ENCODE data around the gene ADAM8. TPM values are rescaled to one million over a fixed set of nuclear protein-coding genes. Genes with fewer than 3 reads are reported as not detected.

The ADAM8 gene
- total and polyA plus RNA-seq, 8 donors: 1.9 to 45.3 (median 3.8) TPM

GRCh38 chr10:133263674-133264073, 13.0 kb downstream of the ADAM8 start:
- no peaks in the 10 kb centered on the region for H3K9me3 ChIP-seq
- ATAC-seq: no peak
- H3K4me1 ChIP-seq: peaks cover 16 to 52% of the 10 kb centered on the region in 2 donors
- TF ChIP-seq CTCF (IDR thresholded peaks at IDR 0.05): no peak
- no peak overlapping the region for H3K4me3 ChIP-seq
- H3K36me3 ChIP-seq: peaks cover 0 to 35% of the 10 kb centered on the region in 2 donors
- peaks cover 0 to 5% of the 10 kb centered on the region in 2 donors for H3K27me3 ChIP-seq
- intact Hi-C loops (cut with DNase I): no loop called here
- DNase-seq: no peak
- no peak overlapping the region for H3K27ac ChIP-seq

GRCh38 chr10:133262696-133263095, 14.0 kb downstream of the ADAM8 start:
- TF ChIP-seq CTCF (IDR thresholded peaks at IDR 0.05): no peak
- intact Hi-C loops (cut with DNase I): no loop called here
- Histone ChIP-seq H3K9me3 (no peaks in the 10 kb centered on the region), H3K27me3 (peaks cover 0 to 5% of the 10 kb centered on the region in 2 donors), H3K4me1 (peaks cover 26 to 62% of the 10 kb centered on the region in 2 donors), H3K27ac (peak overlapping the region in 1 of 2 donors; percentile 40), H3K36me3 (peaks cover 0 to 25% of the 10 kb centered on the region in 2 donors), H3K4me3 (no peak overlapping the region)
- ATAC-seq (no peak), DNase-seq (no peak)

GRCh38 chr10:133261726-133262325, 14.8 kb downstream of the ADAM8 start:
- peak overlapping the region; percentile 48 to 67 for H3K4me3 ChIP-seq
- intact Hi-C loops (cut with DNase I): no loop called here
- H3K4me1 ChIP-seq: peaks cover 31 to 70% of the 10 kb centered on the region in 2 donors
- peak; percentile 67 for ATAC-seq
- peaks cover 0 to 17% of the 10 kb centered on the region in 2 donors for H3K36me3 ChIP-seq
- H3K27me3 ChIP-seq: peaks cover 0 to 5% of the 10 kb centered on the region in 2 donors
- no peak for TF ChIP-seq CTCF (IDR thresholded peaks at IDR 0.05)
- peak in 3 of 4 donors; percentile 74 to 96 (median 90) for DNase-seq
- no peaks in the 10 kb centered on the region for H3K9me3 ChIP-seq
- peak overlapping the region; percentile 83 to 94 for H3K27ac ChIP-seq

GRCh38 chr10:133260895-133261725, 15.6 kb downstream of the ADAM8 start:
- Histone ChIP-seq H3K27ac (peak overlapping the region; percentile 83 to 94), H3K4me3 (peak overlapping the region; percentile 48 to 67), H3K27me3 (no peaks in the 10 kb centered on the region), H3K36me3 (peaks cover 0 to 10% of the 10 kb centered on the region in 2 donors), H3K9me3 (no peaks in the 10 kb centered on the region), H3K4me1 (peaks cover 31 to 72% of the 10 kb centered on the region in 2 donors)
- ATAC-seq: peak; percentile 31
- DNase-seq: peak in 3 of 4 donors; percentile 53 to 91 (median 67)
- TF ChIP-seq CTCF (IDR thresholded peaks at IDR 0.05): no peak
- intact Hi-C loops (cut with DNase I): no loop called here

GRCh38 chr10:133259602-133259989, 17.1 kb downstream of the ADAM8 start:
- ATAC-seq (no peak), DNase-seq (no peak)
- Histone ChIP-seq H3K4me3 (no peak overlapping the region), H3K4me1 (peaks cover 31 to 68% of the 10 kb centered on the region in 2 donors), H3K27me3 (no peaks in the 10 kb centered on the region), H3K9me3 (no peaks in the 10 kb centered on the region), H3K36me3 (peaks cover 0 to 8% of the 10 kb centered on the region in 2 donors), H3K27ac (peak overlapping the region; percentile 84 to 93)
- TF ChIP-seq CTCF (IDR thresholded peaks at IDR 0.05): no peak
- intact Hi-C loops (cut with DNase I): no loop called here
